ENCODE measurements around the gene EHMT1.
A peak's percentile ranks its signal among the peaks of the same experiment; 100 is the strongest.
"Not testable (repeated sequence)": the region's sequence is repeated elsewhere in the genome, so short reads cannot be mapped to it uniquely, and the experiment has no call there.

Gene EHMT1

DNA sequence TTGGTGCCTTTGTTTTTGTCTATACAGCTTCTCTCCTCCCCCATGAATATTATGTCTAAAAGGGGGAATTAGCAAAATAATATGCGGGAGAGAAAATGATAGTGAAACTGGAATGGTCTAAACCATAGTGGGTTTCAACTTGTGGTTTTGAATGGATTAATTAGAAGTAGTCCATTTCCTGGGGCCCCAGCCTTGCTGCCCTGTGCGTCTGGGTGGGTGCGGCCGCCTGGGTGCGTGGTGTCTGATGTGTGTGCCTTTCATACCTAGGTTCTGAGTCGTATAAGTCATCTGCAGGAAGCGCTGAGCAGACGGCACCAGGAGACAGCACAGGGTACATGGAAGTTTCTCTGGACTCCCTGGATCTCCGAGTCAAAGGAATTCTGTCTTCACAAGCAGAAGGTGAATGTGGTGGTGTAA, 138.8 kb downstream of the EHMT1 start:
- FAIRE-seq: no peak

DNA sequence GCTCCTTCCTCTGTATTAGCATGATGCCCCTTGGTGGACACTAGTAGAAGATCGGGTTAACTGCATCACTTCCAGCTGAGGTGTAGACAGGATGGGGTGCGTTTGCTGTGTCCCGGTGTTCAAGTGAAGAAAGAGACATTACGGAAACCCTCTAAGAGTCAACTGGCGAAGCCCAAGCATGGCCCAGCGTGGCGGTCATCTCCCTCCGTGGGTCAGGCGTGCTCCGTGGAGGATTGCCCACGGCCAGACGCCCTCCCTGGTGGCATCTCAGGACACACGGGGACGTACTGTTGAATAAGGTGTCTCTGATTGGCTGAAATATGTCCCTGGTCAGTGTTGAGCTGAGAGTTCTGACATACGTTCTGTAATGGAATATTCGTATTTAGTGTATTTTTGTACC, 139.3 kb downstream of the EHMT1 start:
- DNase-seq (ENCODE audit: low spot score) (no peak), FAIRE-seq (no peak)

More for the DNA sequence above, 138.8 kb downstream of the EHMT1 start:
- peak; percentile 27 for DNase-seq (ENCODE audit: low spot score)

DNA sequence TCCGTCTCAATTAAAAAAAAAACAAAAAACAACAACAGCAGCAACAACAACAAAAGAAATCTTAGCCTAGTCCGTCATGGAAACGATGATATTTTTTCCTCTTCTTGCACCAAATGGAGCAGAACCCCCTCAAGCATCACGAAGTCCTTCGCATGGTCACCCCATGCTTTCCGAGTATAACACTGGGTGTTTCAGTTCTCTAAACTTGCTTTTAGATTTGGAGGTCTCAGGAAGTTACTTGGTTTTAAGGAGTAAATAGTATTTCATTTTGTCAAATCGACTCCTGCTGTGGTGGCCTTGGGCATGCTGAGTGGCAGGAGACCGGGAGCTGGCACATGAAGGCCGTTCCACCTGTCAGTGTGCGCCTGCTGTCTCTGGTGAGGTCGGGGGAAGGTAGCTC, 140.3 kb downstream of the EHMT1 start:
- FAIRE-seq: no peak
- DNase-seq (ENCODE audit: low spot score): no peak

DNA sequence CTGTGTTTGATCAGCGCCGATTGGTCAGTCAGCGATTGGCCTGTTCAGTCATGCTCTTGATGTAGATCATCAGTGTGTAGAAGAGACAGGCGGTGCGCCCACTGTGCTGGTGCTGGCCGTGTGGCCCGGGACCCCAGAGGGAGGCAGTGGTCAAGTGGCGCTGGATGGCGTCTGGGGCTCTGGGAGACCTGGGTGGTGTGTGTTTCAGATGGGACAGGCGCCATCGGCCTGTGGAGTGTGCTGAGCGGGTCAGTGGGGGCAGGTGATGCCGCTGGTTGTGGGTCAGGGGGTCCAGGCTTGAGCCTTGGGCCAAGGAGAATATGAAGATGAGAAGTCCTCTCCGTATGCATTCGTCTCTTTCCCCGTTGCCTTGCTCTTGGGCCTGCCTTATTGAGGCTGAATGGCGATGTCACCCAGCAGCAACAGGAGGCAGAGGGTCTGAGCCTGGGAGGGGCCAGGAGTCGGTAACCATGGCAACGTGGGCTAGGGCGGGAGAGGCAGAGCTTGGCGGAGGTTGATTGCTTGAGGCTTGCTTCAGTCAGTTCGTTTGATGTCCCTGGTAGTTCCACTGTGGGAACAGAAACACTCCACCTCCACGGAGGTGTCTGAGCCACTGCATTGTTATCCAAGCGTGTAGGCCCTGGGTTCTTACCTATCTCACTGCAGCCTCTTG, 141.0 kb downstream of the EHMT1 start:
- DNase-seq (ENCODE audit: low spot score) (no peak), FAIRE-seq (no peak)

DNA sequence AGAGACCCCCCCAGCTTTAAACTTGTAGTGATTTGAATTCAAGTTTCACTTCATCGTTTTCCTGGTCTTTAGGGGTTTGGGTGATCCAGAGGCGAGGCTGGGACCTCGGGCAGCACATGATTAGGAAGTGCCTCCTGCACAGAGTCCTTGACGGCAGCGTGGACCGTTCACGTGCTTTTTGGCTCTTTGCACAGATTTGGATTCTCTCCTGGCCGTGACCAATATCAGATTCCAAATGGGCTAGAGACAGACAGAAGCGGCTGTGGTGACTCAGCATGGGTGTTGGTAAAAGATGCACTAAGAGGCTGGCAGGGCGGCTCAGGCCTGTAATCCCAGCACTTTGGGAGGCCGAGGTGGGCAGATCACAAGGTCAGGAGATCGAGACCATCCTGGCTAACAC, 141.6 kb downstream of the EHMT1 start:
- FAIRE-seq (no peak), DNase-seq (ENCODE audit: low spot score) (no peak)

DNA sequence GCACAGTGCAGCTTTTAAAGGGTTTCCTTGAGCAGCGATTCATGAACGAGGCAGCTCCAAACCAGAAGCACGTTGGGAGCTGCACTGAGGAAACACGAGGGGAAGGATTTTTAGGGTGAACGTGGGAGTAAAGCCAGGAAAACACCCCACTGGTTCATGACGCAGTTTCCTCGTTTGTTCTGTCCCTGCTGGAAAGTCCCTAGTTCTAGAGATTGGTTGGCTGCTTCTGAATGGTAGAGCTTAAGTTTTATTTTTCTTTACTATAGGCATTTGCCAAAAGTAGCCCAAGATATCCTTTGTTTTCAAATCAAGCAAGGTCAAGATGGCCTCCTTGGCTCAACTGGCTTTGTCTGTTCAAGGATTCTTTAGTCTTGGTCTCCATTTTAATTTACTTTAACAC, 142.2 kb downstream of the EHMT1 start:
- DNase-seq (ENCODE audit: low spot score) (no peak), FAIRE-seq (no peak)

DNA sequence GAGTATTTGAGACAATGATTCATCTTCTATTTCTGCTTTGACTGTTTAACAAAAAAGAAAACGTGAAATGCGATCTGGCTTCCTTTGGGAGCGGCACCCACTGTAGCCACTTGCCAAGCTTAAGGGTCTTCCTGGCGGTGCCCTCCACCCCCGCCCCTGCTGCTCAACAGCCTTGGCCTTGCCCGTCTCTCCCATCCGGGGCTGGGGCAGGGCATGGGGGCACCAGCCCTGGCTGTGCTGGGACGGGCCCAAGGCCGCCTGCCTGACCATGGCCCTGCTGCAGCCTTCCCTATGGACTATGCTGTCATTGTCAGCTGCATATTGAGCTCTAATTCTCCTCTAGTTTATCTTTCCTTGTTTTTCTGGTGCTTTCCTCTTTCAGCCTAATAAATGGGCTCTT, 143.0 kb downstream of the EHMT1 start:
- FAIRE-seq: no peak
- DNase-seq (ENCODE audit: low spot score): no peak

DNA sequence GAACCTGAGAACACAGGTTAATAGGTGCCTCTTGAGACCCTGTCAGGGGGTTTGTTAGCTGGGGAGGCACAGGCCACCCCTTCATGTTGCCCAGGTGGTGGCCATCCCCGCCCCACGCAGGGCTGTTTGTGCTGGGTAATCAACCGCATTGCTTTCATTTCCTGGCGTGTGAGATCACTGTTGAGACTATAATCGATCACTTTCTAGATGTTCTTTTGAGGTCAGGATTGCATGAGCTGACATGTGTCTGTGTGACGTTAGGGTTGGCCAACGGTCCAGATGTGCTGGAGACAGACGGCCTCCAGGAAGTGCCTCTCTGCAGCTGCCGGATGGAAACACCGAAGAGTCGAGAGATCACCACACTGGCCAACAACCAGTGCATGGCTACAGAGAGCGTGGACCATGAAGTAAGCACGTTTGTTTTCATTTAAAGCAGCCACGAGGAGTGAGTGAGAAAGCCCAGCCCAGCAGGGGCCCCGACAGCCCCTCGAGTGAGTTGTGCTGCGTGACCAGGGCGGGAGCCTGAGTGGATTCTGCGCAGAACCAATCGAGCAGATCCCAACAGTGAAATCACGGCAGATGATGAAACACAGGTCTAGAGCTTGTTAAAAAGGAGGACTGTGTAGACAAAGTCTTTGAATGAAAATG, 143.7 kb downstream of the EHMT1 start:
- no peak for FAIRE-seq
- DNase-seq (ENCODE audit: low spot score): no peak

DNA sequence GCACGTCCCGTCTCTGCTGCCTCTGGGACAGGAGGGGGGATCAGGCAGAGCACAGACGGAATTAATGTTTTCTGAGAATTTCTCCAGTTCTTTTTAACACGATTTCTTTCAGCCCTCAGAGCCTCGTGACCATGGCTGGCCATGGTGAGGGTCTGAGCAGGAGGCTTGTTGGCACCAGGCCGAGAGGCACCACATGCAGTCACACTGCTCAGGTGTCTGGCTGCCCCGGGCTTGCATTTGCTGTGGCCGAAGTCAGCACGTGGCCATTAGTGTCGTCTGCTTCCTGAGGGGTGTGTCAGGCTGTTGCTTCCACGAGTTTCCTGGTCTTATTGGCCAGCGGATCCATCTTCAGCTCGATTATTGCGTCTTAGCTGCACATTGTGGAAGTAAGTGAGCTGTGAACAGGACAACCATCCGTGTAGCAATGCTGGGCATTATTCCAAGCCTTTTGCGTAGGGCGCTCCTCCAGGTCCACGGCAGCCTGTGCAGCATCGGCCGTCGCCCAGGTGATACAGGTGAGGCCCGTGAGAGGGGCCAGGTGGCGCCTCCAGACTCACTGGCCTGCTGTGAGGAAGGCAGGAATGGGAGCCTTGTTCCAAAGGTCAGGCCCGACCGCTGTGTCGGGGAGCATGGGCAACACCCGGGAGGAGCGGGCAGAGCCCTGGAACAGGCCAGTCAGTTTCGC, 144.6 kb downstream of the EHMT1 start:
- DNase-seq (ENCODE audit: low spot score) (no peak), FAIRE-seq (no peak)

DNA sequence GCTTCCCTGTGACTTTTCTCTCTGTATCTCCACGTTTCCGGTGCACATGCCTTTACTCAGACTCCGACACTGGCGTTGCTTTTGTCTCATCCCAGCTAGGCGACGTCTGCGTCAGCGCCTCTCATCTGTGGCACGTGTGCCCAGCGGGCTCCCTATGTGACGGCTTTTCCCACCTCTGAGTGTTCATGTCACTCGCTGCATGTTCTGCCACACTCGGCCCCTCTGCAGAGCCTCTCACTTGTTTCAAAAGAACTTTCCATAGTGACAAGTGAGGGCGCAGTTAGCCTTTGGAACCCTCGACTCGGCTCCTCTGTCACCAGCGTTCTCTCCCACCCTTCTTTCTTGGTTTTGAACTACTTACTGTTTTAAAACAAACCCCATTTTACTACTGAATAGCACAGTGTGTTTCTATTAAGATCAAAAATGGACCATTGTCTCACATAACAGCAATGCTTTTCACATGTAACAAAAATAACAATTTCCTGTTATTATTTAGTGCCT, 145.4 kb downstream of the EHMT1 start:
- FAIRE-seq (no peak), DNase-seq (ENCODE audit: low spot score) (no peak)

DNA sequence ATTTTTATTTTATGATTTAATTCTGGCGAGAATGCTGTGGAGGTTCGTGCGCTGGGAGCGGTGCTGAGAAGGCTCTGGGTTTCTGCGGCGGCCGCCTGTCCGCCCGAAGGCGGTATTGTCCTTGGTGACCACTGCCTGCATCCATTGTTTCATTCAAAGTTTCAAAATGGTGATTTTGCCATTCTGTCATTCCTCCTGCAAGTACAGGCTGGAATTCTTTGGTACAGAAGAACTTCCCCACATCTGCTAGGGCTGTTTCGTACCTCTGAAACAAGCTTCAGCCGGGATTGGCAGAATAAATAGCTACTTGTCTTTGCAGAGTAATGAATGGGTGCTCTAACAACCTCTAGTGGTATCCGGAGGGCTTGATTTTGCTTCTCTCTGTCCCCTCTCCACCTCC, 146.2 kb downstream of the EHMT1 start:
- no peak for DNase-seq (ENCODE audit: low spot score)
- FAIRE-seq: no peak

DNA sequence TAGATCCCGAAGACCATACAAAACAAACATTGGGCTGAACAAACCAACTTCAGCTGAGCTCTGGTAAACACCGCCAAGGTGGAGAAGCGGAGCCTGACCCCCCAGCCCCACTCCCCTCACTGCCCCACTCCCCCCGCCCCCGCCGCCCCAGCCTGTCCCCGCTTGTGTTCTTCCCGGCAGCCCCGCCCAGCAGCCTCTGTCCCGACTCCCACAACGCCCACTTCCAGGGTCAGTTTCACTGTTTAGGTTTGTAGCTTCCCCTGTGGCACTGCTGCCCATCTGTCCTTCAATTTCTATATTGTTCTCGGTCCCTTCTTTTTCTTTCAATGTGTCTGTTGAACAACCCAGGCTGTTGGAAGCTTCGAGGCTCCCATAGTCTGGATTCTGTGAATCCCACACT, 146.7 kb downstream of the EHMT1 start:
- FAIRE-seq: no peak

DNA sequence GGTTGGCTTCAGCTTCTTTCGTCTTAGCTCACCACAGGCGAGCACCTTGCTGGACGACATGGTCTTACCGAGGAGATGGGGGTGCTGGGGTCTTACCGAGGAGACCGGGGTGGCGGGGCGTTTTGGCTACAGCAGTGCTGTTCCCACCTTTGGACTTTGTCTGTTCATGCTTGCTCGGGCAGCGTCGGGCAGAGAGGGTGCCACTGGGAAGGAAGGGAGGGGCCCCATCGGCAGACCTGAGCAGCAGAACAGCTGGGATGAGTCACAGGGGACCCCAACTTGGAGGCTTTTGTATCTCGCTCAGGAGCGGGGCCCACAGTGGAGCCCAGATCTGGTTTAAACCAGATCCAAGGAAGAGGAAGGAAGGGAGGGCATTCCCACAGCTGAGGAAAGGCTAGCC, 152.8 kb downstream of the EHMT1 start:
- FAIRE-seq (no peak), DNase-seq (ENCODE audit: low spot score) (no peak)

More for the DNA sequence above, 146.7 kb downstream of the EHMT1 start:
- DNase-seq (ENCODE audit: low spot score): no peak

DNA sequence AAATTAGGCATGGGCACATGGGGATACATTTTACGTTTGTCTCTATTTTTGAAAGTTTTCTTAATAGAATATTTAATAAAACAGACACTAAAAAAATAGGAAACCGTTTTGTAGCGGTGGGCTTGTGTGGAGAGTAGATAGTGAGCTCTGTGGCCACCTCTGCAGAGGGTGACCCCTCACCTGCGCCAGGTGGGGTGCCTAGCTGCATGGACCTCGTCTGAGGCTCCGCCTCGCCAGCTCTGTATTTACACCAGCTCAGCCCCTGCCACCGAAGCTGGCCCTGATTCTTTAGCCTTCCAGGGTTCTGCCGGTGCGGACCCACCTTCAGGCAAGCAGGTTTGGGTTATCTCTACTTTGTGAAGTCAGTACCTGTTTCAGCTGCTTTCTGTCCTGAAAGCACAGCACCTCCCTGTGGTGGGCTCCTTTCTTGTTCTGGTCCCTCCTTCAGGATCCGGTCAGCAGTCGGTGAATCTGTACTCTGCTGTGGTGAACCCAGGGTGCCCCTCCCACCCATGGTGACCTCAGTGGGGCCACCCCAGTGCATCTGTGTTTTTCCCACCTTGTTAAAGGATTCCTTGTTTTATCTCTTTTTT, 153.6 kb downstream of the EHMT1 start:
- DNase-seq (ENCODE audit: low spot score) (no peak), FAIRE-seq (no peak)

DNA sequence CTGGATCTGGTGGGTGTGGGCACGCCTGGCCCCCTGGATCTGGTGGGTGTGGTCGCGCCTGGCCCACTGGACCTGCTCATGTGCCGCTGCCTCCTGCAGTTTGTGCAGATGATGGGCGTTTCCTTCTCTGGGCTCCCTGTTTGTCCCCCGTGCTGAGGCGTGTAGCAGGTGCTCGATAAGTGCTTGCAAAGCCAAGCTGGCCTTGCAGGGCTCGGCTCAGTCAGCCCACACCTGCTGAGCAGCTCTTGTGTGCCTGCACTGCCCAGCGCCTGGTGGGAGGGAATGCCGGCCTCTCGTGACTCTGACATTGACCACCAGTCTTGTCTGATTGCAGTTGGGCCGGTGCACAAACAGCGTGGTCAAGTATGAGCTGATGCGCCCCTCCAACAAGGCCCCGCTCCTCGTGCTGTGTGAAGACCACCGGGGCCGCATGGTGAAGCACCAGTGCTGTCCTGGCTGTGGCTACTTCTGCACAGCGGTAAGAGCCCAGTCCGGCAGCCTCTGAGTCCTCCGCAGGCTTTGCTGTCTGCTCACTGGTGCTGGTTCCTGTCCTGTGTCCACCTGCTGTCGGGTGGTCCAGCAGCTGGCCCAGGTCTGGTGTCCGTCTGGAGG, 156.1 kb downstream of the EHMT1 start:
- FAIRE-seq: no peak
- no peak for DNase-seq (ENCODE audit: low spot score)

DNA sequence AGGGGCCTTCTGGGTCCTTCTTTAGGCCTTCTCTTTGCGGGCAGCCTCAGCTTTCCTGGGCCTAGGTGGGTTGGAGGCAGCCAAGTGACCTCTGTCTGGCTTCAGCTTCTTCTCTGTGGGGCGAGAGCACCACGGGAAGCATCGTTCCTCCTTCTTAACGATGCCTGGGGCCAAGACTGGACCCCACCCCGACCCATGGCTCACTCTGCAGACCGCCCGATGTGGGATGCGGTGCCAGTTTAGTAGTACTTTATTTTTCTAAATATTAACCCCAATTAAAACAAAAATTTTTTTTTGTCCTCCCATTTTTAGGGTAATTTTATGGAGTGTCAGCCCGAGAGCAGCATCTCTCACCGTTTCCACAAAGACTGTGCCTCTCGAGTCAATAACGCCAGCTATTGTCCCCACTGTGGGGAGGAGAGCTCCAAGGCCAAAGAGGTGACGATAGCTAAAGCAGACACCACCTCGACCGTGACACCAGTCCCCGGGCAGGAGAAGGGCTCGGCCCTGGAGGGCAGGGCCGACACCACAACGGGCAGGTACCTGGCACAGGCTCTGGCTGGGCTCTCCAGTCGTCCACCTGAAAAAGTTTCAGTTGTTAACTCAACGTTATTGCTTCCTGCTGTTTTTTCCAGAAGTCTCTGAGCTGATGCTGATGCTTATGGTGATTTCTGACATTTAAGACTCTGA, 157.6 kb downstream of the EHMT1 start:
- no peak for DNase-seq (ENCODE audit: low spot score)
- no peak for FAIRE-seq

DNA sequence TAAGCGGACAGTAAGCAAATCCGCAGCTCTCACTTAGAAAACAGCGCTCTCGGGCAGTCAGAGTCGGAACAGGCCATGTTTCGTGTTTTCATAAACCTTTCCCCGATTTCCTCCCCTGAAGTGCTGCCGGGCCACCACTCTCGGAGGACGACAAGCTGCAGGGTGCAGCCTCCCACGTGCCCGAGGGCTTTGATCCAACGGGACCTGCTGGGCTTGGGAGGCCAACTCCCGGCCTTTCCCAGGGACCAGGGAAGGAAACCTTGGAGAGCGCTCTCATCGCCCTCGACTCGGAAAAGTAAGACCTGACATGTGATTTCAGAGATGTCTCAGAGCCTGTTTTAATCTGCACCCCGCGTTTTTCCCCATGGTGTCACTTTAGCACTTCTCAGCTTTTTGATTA, 159.0 kb downstream of the EHMT1 start:
- FAIRE-seq (no peak), DNase-seq (ENCODE audit: low spot score) (no peak)

DNA sequence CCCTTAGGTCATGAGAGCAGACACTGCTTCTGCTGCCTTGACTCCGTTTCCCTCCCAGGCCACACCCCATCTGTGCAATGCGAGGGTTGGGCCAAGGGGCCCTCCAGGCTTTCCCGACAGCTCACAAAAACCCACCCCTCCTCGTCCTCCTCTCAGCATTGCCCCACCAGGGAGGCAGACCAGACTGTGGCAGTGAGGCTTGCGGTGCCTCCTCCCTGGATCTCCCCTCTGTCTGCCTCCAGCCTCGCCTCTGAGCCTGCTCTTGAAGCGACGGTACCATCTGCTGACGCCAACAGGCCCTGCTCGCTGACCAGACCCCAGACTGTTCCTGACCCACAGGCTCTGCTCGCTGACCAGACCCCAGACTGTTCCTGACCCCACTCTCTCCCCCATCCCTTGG, 159.5 kb downstream of the EHMT1 start:
- FAIRE-seq (no peak), DNase-seq (ENCODE audit: low spot score) (no peak)

DNA sequence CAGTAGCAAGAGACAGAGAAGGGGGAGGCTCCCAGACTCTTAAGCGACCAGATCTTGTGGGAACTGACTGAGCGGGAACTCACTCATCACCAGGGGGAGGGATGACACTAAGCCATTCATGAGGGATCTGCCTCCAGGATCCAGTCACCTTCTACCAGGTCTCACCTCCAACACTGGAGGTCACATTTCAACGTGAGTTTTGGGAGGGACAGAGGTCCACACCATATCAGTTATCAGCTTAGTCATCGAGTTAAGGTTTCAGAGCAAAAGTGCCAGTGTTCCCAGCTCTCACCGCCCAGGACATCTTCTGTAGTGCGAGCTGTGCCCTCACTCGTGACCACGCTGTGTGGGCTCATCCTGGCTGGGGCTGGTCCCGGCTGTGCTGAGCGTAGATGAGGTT, 160.1 kb downstream of the EHMT1 start:
- no peak for DNase-seq (ENCODE audit: low spot score)

DNA sequence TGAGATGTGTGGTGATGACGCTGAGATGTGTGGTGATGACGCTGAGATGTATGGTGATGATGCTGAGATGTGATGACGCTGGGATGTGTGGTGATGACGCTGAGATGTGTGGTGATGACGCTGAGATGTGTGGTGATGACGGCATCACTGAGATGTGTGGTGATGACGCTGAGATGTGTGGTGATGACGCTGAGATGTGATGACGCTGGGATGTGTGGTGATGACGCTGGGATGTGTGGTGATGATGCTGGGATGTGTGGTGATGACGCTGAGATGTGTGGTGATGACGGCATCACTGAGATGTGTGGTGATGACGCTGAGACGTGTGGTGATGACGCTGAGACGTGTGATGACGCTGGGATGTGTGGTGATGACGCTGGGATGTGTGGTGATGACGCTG, 161.2 kb downstream of the EHMT1 start:
- DNase-seq (ENCODE audit: low spot score): not testable (repeated sequence)
- FAIRE-seq: peak; percentile 90

More for the DNA sequence above, 160.1 kb downstream of the EHMT1 start:
- FAIRE-seq: no peak

Measured in urothelium cell line (cell line).